AG04449 (cell line): Measurements from ENCODE around the gene ELF2.

ENCODE experiments used
- CTCF ChIA-PET: fragments of 350-600 bp; formaldehyde crosslinking; extraction: SDS; loops from one replicate; lab custom pipeline; 2021; ENCODE audit warnings: antibody characterized with exemption; lab: Yijun Ruan, JAX
- POLR2A ChIA-PET: fragments of 400-600, 350-600 bp; formaldehyde crosslinking; extraction: SDS; loops from one replicate; lab custom pipeline; 2020; ENCODE audit warnings: antibody characterized with exemption, inconsistent platforms; lab: Yijun Ruan, JAX
- DNase-seq: peaks from one replicate; pipeline ENCODE4 v3.0.0-alpha.2; 2010; ENCODE audit warnings: low read depth, low spot score
- H3K4me3 ChIP-seq: 2 replicates; pipeline ENCODE4 v1.5.1; 2011; ENCODE audit warnings: low read depth, mild to moderate bottlenecking, control low read depth, low read length
- TF ChIP-seq, protein P1 (sequence below): IDR thresholded peaks from one replicate; pipeline ENCODE4 v1.5.1; 2011; ENCODE audit warnings: mild to moderate bottlenecking, moderate library complexity, low read length, control low read depth, inconsistent platforms; ENCODE audit not compliant: insufficient read depth; ENCODE audit errors: missing control alignments

Gene ELF2

DNA sequence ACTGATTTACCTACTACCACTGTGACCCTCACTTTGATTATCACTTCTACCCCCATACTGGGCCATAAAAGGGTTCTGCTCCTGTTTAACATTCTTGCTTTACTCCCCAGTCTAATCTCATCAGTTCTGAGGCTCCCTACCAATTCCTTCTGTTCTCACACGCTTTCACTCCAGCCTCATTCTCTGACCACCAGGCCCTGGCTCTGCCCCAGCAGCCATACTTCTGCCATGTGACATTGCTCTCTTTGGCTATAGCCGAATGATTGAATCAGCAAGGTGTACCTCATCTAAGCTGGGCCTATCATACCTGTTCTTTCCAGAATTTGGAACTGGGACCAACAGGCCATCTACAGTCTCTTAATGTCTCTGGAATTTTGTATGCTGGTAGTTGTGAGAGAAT lies 14.4 kb upstream of the ELF2 start:
- ChIA-PET CTCF (interaction anchor here (1.4 to 2.6 kb wide), 2 partner anchors 24 to 105 kb away, joined by 3 to 9 read pairs; no protein-coding TSS in a partner anchor), POLR2A (no interaction called here)
- DNase-seq = no peak
- H3K4me3 ChIP-seq = no peak overlapping the region
- TF ChIP-seq, protein P1, sequence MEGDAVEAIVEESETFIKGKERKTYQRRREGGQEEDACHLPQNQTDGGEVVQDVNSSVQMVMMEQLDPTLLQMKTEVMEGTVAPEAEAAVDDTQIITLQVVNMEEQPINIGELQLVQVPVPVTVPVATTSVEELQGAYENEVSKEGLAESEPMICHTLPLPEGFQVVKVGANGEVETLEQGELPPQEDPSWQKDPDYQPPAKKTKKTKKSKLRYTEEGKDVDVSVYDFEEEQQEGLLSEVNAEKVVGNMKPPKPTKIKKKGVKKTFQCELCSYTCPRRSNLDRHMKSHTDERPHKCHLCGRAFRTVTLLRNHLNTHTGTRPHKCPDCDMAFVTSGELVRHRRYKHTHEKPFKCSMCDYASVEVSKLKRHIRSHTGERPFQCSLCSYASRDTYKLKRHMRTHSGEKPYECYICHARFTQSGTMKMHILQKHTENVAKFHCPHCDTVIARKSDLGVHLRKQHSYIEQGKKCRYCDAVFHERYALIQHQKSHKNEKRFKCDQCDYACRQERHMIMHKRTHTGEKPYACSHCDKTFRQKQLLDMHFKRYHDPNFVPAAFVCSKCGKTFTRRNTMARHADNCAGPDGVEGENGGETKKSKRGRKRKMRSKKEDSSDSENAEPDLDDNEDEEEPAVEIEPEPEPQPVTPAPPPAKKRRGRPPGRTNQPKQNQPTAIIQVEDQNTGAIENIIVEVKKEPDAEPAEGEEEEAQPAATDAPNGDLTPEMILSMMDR = no peak

DNA sequence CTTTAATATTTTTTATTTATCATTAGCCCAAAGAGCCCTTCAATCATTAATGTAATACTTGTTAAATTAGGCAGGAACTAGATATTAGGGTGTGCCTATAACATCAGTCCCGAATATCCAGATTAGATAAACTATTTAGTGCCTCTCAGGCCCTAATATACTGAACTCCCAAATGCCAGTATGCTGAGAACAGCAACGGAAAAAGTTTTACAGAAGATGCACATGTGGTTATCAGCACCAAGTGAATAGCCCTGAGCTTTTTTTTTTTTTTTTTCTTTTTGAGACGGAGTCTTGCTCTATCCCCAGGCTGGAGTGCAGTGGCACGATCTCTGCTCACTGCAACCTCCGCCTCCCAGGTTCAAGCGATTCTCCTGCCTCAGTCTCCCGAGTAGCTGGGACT lies 13.0 kb upstream of the ELF2 start:
- ChIA-PET POLR2A (no interaction called here), CTCF (interaction anchor here (0.9 to 2.6 kb wide), 6 partner anchors 9 to 106 kb away, joined by 3 to 9 read pairs (median 3); partner anchors contain the start of gene ELF2)
- no peak overlapping the region for H3K4me3 ChIP-seq
- DNase-seq = no peak
- TF ChIP-seq, protein P1 = no peak

DNA sequence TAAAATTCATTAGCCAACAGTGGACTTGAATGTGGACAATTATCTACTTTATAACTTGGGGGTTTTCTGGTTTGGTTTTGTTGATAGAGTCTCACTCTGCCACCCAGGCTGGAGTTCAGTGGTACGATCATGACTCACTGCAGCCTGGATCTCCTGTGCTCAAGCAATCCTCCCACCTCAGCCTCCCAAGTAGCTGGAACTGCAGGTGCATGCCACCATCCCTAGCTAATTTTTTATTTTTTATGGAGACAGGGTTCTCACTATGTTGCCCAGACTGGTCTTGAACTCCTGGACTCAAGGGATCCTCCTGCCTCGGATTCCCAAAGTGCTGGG lies 12.4 kb upstream of the ELF2 start:
- no peak for DNase-seq
- ChIA-PET CTCF (interaction anchor here (0.6 to 1.4 kb wide), 5 partner anchors 12 to 162 kb away, joined by 3 to 4 read pairs (median 3); partner anchors contain the start of gene ELF2), POLR2A (no interaction called here)
- TF ChIP-seq, protein P1 = no peak
- H3K4me3 ChIP-seq = no peak overlapping the region

DNA sequence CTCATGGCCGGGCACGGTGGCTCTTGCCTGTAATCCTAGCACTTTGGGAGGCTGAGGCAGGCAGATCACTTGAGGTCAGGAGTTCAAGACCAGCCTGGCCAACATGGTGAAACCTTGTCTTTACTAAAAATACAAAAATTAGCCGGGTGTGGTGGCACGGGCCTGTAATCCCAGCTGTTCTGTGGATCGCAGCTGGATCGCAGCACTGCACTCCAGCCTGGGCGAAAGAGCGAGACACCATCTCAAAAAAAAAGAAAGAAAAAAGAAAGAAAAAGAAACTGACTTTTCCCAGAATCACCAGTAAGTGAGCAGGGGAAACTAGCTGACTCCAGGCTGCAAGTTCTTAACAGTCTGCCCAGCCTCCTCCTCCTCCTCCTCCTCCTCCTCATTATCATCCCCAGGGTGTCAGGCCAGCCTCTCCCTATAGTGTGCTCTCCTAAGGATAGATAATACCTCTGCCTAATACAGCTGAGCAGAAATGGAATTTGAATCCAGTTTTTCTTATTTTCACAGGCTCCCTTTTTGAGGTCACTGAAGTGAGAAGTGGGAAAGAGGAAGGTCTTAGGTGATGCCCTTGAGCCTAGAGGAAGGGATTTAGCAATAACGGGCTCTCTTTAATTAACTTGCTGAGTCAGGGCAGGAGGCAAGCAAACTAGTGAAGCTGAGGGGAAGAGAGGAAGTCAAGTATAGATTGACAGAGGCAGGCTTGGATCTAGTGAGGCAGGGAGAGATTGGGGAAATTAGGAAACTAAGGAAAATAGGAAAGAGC lies 11.8 kb upstream of the ELF2 start:
- ChIA-PET CTCF (interaction anchor here (0.6 to 1.4 kb wide), 5 partner anchors 12 to 162 kb away, joined by 3 to 4 read pairs (median 3); partner anchors contain the start of gene ELF2), POLR2A (no interaction called here)
- no peak overlapping the region for H3K4me3 ChIP-seq
- TF ChIP-seq, protein P1 = no peak
- DNase-seq = no peak

DNA sequence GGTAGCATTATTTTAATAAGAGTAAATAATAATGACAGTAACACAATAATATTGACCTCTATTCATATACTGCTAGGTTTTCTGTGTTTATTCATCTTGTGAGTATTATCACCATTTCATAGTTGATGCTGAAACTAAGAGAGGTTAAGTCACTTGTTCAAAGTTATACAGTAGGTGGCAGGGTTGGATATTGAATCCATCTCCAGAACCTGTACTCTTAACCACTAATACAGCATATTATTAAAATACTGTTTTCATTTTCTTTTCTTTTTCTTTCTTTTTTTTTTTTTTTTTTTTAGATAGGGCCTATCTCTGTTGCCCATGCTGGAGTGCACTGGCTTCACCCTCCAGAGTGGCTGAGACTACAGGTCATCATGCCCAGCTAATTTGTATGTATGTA lies 7.1 kb upstream of the ELF2 start:
- no peak overlapping the region for H3K4me3 ChIP-seq
- TF ChIP-seq, protein P1 = peak; percentile 6
- no peak for DNase-seq
- ChIA-PET CTCF (interaction anchor here (0.6 to 2.7 kb wide), 7 partner anchors 13 to 468 kb away, joined by 3 to 11 read pairs (median 3); no protein-coding TSS in a partner anchor), POLR2A (no interaction called here)
